Endothelial cell of umbilical vein (primary cell): Measurements from ENCODE around the gene FGF16. TPM values are rescaled to one million over a fixed set of nuclear protein-coding genes. Genes with fewer than 3 reads are reported as not detected.

Source experiments
- Bru-seq: library from RNA; stranded (reverse); fragments of 400-500 nt; gene quantifications from one replicate; lab custom pipeline; 2021; lab: Mats Ljungman, UMichigan
- BruChase-seq, 2 experiments: library from RNA; stranded (reverse); fragments of 400-500 nt; gene quantifications; one replicate each; lab custom pipeline; 2021; lab: Mats Ljungman, UMichigan
- BruUV-seq: library from RNA; stranded (reverse); fragments of 400-500 nt; replicated peaks from 2 replicates; lab custom pipeline; 2021; lab: Mats Ljungman, UMichigan
- CTCF ChIA-PET: fragments of 300-600, 350-600 bp; sonication (Branson Sonifier 250); formaldehyde crosslinking; loops from one replicate; lab custom pipeline; 2021; ENCODE audit warnings: antibody characterized with exemption, inconsistent platforms; lab: Charles Lee
- POLR2A ChIA-PET: fragments of 300-600, 350-600 bp; sonication (Branson Sonifier 250); formaldehyde crosslinking; loops from one replicate; lab custom pipeline; 2021; ENCODE audit warnings: antibody characterized with exemption, inconsistent platforms; lab: Charles Lee
- DNase-seq: peaks from one replicate; pipeline ENCODE4 v3.0.0-alpha.2; 2011; ENCODE audit warnings: low read depth, low spot score
- FAIRE-seq: peaks from 2 replicates; lab custom pipeline; 2011; peaks lifted over from hg19 to GRCh38; lab: Jason Lieb, UNC
- H2AFZ ChIP-seq: 2 replicates; pipeline ENCODE4 v1.6.0; 2012; ENCODE audit warnings: low read depth, low read length, control low read depth, inconsistent platforms
- H3K27ac ChIP-seq: 2 replicates; pipeline ENCODE4 v1.5.1; 2011; ENCODE audit warnings: low read depth, mild to moderate bottlenecking, control low read depth, low read length, moderate library complexity; ENCODE audit not compliant: insufficient read depth
- H3K27me3 ChIP-seq, 2 experiments: 2 replicates each; pipeline versions ENCODE4 v1.6.0 to v1.6.1; 2011; ENCODE audit warnings: low read length in 2 of 2, mixed read lengths in 1 of 2; ENCODE audit not compliant: control insufficient read depth in 2 of 2, insufficient read depth in 2 of 2
- H3K36me3 ChIP-seq, 2 experiments: 2 replicates in 1 of 2; 3 replicates in 1 of 2; pipeline ENCODE4 v1.5.1; 2011; ENCODE audit warnings: low read length in 2 of 2, mild to moderate bottlenecking in 1 of 2, moderate library complexity in 1 of 2; ENCODE audit not compliant: control insufficient read depth in 2 of 2, insufficient read depth in 2 of 2; ENCODE audit errors: extremely low read depth in 1 of 2
- H3K4me1 ChIP-seq: 3 replicates; pipeline ENCODE4 v1.5.1; 2011; ENCODE audit warnings: mild to moderate bottlenecking, low read length; ENCODE audit not compliant: control insufficient read depth, insufficient read depth; ENCODE audit errors: extremely low read depth
- H3K4me2 ChIP-seq: 2 replicates; pipeline ENCODE4 v1.6.1; 2011; ENCODE audit warnings: low read length, control low read depth, mixed read lengths; ENCODE audit not compliant: insufficient read depth
- H3K4me3 ChIP-seq, 3 experiments: fragments of 200-600 bp in 1 of 3; sonication (generic), shearing (Covaris generic) in 1 of 3; replicated peaks in 1 of 3; 2 replicates each; pipeline ENCODE4 v1.5.1; 2011 to 2016; ENCODE audit warnings: control low read depth in 3 of 3, low read length in 3 of 3, mild to moderate bottlenecking in 2 of 3, inconsistent platforms in 1 of 3, low read depth in 1 of 3, moderate library complexity in 1 of 3; ENCODE audit not compliant: insufficient read depth in 1 of 3
- H3K79me2 ChIP-seq: 2 replicates; pipeline ENCODE4 v1.6.0; 2012; ENCODE audit warnings: low read length, inconsistent platforms; ENCODE audit not compliant: control insufficient read depth, insufficient read depth
- H3K9ac ChIP-seq: replicated peaks from 2 replicates; pipeline ENCODE3; 2011; ENCODE audit warnings: low read length, control low read depth; ENCODE audit not compliant: insufficient read depth; ENCODE audit errors: extremely low read depth
- H3K9me1 ChIP-seq: replicated peaks from 3 replicates; pipeline ENCODE4 v1.6.0; 2011; ENCODE audit warnings: mild to moderate bottlenecking, low read length; ENCODE audit not compliant: control insufficient read depth, insufficient read depth; ENCODE audit errors: extremely low read depth
- H3K9me3 ChIP-seq: replicated peaks from 2 replicates; pipeline ENCODE4 v1.5.1; 2012; ENCODE audit warnings: low read length, inconsistent platforms; ENCODE audit not compliant: control insufficient read depth, insufficient read depth
- H4K20me1 ChIP-seq: replicated peaks from 2 replicates; pipeline ENCODE3; 2011; ENCODE audit warnings: mild to moderate bottlenecking, low read length; ENCODE audit not compliant: control insufficient read depth, insufficient read depth; ENCODE audit errors: extremely low read depth
- CTCF ChIP-seq, 2 donors: IDR thresholded peaks; 1 replicate in 1 of 2; 2 replicates in 1 of 2; pipeline ENCODE4 v1.5.1; 2011; ENCODE audit warnings: low read length in 2 of 2, mild to moderate bottlenecking in 2 of 2, moderate library complexity in 2 of 2, control low read depth in 1 of 2, inconsistent platforms in 1 of 2, low read depth in 1 of 2; ENCODE audit not compliant: insufficient read depth in 1 of 2; ENCODE audit errors: extremely low read depth in 1 of 2
- EZH2 ChIP-seq: IDR thresholded peaks from 2 replicates; pipeline ENCODE4 v1.6.1; 2012; ENCODE audit warnings: borderline replicate concordance, low read depth, mild to moderate bottlenecking, moderate library complexity, low read length, inconsistent platforms; ENCODE audit not compliant: severe bottlenecking
- FOS ChIP-seq: IDR thresholded peaks from 2 replicates; pipeline ENCODE4 v1.6.1; 2011; ENCODE audit warnings: mild to moderate bottlenecking, low read length, moderate library complexity, borderline replicate concordance; ENCODE audit not compliant: insufficient read depth
- GATA2 ChIP-seq: IDR thresholded peaks from 2 replicates; pipeline ENCODE4 v1.7.0; 2011; ENCODE audit warnings: low read depth, mild to moderate bottlenecking, moderate library complexity, mixed read lengths, low read length; ENCODE audit not compliant: insufficient read length, insufficient read depth
- JUN ChIP-seq: IDR thresholded peaks from 2 replicates; pipeline ENCODE4 v1.6.1; 2011; ENCODE audit warnings: borderline replicate concordance, low read depth; ENCODE audit not compliant: insufficient read length, insufficient read depth
- MAX ChIP-seq: IDR thresholded peaks from 2 replicates; pipeline ENCODE4 v1.6.1; 2011; ENCODE audit not compliant: insufficient read depth, insufficient read length
- MYC ChIP-seq: IDR thresholded peaks from one replicate; pipeline ENCODE4 v1.6.1; 2011; ENCODE audit warnings: mild to moderate bottlenecking, low read depth, low read length
- POLR2A ChIP-seq: IDR thresholded peaks from 2 replicates; pipeline ENCODE4 v1.6.1; 2012; ENCODE audit warnings: low read depth, mild to moderate bottlenecking, control low read depth, low read length
- POLR2AphosphoS5 ChIP-seq: IDR thresholded peaks from 2 replicates; pipeline ENCODE4 v1.6.1; 2012; ENCODE audit warnings: low read depth, mild to moderate bottlenecking, control low read depth, low read length, moderate library complexity; ENCODE audit not compliant: insufficient read depth
- dilution Hi-C: fragments of 300-500 bp; cut with MboI; formaldehyde crosslinking; loops from one replicate; pipeline ENCODE4 v1.15.0; 2019; ENCODE audit warnings: low sequenced_read_pairs; ENCODE audit not compliant: extremely low pct_ligation_motif_present
- intact Hi-C: fragments of 100-400 bp; cut with micrococcal nuclease; formaldehyde crosslinking; loops from one replicate; pipeline ENCODE4 v1.10.0; 2022
- long read RNA-seq: library from polyadenylated mRNA; stranded (forward); transcript quantifications from one replicate; pipeline ENCODE4 v2.0.0, GENCODE V29; 2021
- polyA minus RNA-seq, 3 experiments: library from RNA; depleted of rRNA, polyadenylated mRNA; stranded (reverse); fragments of >200 nt; gene quantifications; 1 replicate in 1 of 3; 2 replicates in 2 of 3; pipeline ENCODE4 v1.2.3, GENCODE V29; 2011
- polyA plus RNA-seq, 4 experiments: library from polyadenylated mRNA; depleted of rRNA in 3 of 4; stranded (reverse) in 3 of 4; unstranded in 1 of 4; fragments of >200 nt; gene quantifications; 2 replicates each; pipeline versions ENCODE4 v1.2.1 to v1.2.3, GENCODE V29; 2011 to 2012; ENCODE audit warnings: missing spikeins in 1 of 4
- total RNA-seq: library from RNA; stranded (reverse); gene quantifications from 2 replicates; pipeline ENCODE4 v1.2.3, GENCODE V29; 2021

The FGF16 gene
- total RNA-seq, result 3.1 and 5.1 TPM in 2 replicates
- polyA plus RNA-seq, result 3.1 and 3.8 TPM in 2 replicates
- 3.1 TPM in 2 replicates for polyA plus RNA-seq (2011; cell fraction: cytosol; rRNA removed)
- 1.7 and 1.9 TPM in 2 replicates for polyA plus RNA-seq (2011; cell fraction: nucleus; rRNA removed)
- 10.5 and 10.9 TPM in 2 replicates for polyA plus RNA-seq (2012)
- polyA minus RNA-seq, result 1.4 and 1.6 TPM in 2 replicates
- polyA minus RNA-seq (2011; cell fraction: cytosol; rRNA and poly(A)+ RNA removed), result not detected
- polyA minus RNA-seq (2011; cell fraction: nucleus; rRNA and poly(A)+ RNA removed), result 1.4 and 1.8 TPM in 2 replicates
- percentile 47 among the genes with signal in this experiment for Bru-seq, nascent RNA
- BruChase-seq, experiment 1, labeled RNA remaining after a 6-hour chase, result percentile 46 among the genes with signal in this experiment
- BruChase-seq, experiment 2, labeled RNA remaining after a 2-hour chase, result percentile 48 among the genes with signal in this experiment
- long read RNA-seq, transcript FGF16-201 (3 exons, 1,650 nt), result major isoform, 6 of 7 reads
- long read RNA-seq, partial matches to known transcripts, result 0 of 7 reads
- long read RNA-seq, other reads (novel, unspliced or antisense), result 1 of 7 reads

- Histone ChIP-seq H3K4me2 (peak within 1 kb of the TSS; percentile 37), H4K20me1 (no peaks in the 10 kb centered on the region)
Measured at GRCh38 chrX:77446908-77447652, at the start of gene FGF16. Gene FGF16 (plus strand): TSS chrX:77447389. CDS start chrX:77447675, 286 bp downstream.

More at GRCh38 chrX:77446908-77447652, at the start of gene FGF16:
- peak within 1 kb of the TSS in 2 of 3 experiments; percentile 35 to 43 for H3K4me3 ChIP-seq
- FAIRE-seq, result no peak
- no peaks in the 10 kb centered on the region for H3K9me3 ChIP-seq
- H3K9ac ChIP-seq, result peak within 1 kb of the TSS; percentile 48
- H2AFZ ChIP-seq, result peak within 1 kb of the TSS; percentile 60
- ChIA-PET CTCF (interaction anchor here (0.6 kb wide), 1 partner anchor 361 kb away, joined by 3 read pairs; no protein-coding TSS in a partner anchor), POLR2A (interaction anchor here (0.7 to 1.2 kb wide), 2 partner anchors 135 to 452 kb away, joined by 3 read pairs; partner anchors contain the start of gene COX7B)
- H3K27ac ChIP-seq, result peak within 1 kb of the TSS; percentile 62
- no peaks in the 10 kb centered on the region for H3K9me1 ChIP-seq
- intact Hi-C loops (loop anchor here (2.0 kb wide), 1 partner anchor 64 kb away; no protein-coding TSS in a partner anchor), dilution Hi-C loops (no loop called here)
- no TSS peak for BruUV-seq
- peaks cover 34% of the 10 kb centered on the region for H3K79me2 ChIP-seq
- no peaks in the 10 kb centered on the region for H3K36me3 ChIP-seq
- peaks cover 73% of the 10 kb centered on the region for H3K4me1 ChIP-seq
- no peaks in the 10 kb centered on the region for H3K27me3 ChIP-seq
- TF ChIP-seq POLR2AphosphoS5 (no peak), CTCF (IDR thresholded peaks at IDR 0.05; ENCODE audit: extremely low read depth in 1 of 2, insufficient read depth in 1 of 2, low read depth in 1 of 2, low read length in 2 of 2) (no peak), MAX (no peak), JUN (no peak), POLR2A (no peak), MYC (no peak), FOS (no peak), GATA2 (no peak), EZH2 (no peak)
- peak; percentile 36 for DNase-seq
